Stimulated activated CD8-positive, alpha-beta memory T cell treated with anti-CD3 and anti-CD28 coated beads, Interleukin-7, amount 100 ng/mL, for 24 hours (primary cell): ENCODE data around the gene NENF.
A peak's percentile ranks its signal among the peaks of the same experiment; 100 is the strongest.
"Not testable (repeated sequence)": the region's sequence is repeated elsewhere in the genome, so short reads cannot be mapped to it uniquely, and the experiment has no call there.

ENCODE experiments used
- DNase-seq: peaks from one replicate; pipeline ENCODE4 v3.0.0-alpha.2; 2020; ENCODE audit warnings: low read depth

Gene NENF

DNA sequence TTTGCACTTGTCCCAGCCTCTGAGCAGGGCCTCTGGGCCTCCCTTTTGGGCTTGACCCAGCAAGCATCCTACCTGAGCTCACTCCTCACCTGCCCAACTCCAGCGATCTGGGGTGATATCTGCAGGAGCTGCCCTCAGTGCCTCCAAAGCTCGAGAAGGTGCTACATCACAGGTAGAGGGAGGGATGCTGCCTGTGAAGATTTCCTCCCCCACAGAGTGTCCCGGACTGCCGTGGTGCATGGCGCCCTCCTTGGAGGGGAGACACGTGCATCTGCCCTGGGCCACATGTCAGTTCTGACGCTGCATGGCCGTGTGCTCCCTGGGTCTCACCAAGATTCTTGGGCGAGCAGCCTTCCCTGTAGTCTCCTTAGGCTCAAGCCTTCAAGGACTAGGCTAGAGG lies 27.7 kb downstream of the NENF start:
- no peak for DNase-seq

DNA sequence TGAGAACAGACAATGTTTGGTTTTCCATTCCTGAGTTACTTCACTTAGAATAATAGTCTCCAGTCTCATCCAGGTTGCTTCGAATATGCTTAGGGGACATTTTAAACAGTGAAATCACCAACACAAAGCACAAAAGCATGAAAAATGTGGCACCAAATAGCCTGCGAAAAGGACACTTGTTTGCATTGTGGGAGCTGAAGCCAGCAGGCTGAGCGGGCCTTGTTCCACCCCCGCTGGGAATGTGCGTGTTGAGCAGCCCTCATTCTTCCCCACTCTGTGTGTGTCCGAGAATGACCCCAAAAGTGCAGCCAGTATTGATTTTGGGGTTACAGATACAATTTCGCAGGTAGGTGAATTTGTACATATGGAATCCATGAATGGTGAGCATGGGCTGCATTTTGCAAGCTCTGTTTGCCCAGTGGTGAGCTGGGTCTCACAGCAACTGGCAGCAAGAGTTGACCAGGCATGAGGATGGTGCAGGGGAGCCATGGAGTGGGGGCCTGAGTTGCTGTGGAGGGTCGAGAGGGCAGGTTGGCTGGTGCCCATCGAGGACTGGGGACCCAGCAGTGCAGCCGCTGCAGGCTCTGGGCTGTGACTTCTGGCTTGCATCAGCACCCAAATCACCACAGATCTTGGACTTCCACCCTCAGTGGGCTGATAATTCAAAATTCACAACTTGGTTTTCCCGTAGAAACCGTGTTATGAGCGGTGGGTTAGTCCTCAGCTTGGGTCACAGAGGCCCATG lies 29.4 kb downstream of the NENF start:
- DNase-seq = no peak

DNA sequence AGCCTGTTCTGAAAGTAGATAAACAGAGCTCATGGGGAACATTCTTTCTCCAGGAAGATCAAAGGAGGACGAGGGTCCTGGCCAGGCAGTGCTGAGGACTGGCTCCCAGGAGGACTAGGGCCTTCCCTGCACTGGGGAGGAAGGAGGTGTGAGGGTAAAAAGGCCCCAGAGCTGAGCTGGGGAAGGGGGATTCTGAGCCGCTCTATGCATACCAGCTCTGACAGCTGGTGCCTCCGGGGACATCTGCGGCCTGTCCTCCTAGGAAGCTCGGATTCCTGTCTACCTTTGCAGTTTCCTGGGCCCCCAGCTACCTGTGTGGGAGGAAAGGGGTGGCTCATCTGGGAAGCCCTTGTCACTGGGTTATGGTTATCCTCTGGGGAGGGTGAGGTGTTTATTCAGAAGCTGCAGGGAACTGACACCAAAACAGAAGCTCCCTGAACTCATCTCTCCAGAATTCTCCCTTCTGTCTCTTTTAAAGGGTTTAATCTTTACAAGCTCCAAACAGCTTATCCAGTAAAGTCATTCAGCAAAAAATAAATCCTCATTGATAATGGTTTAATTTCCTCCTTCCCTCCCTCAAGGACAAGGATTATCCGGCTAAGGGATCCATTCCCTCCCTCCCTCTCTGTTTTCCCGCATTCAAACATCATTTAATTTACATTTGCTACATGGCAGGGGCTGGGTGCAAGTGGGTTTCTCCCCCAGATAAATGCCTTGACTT lies 31.0 kb downstream of the NENF start:
- DNase-seq = no peak

DNA sequence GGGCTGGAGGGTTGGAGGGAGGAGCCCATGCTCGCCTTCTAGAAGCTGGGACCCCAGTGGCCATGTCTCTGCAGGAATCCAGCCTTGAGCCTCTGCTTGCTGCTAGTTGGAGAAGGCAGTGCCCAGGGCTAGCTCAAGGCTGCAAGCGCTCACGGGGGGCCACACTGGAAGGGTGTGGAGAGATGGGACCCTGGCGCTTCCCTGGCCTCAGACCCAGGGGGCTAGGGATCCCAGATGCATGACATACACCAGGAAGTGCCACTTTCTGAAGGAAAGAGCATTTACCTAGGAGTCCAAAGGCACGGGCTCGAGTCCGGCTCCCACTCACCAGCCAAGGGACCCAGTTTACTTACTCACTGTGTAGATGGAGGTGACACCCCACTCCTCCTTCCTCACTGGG lies 32.6 kb downstream of the NENF start:
- no peak for DNase-seq

DNA sequence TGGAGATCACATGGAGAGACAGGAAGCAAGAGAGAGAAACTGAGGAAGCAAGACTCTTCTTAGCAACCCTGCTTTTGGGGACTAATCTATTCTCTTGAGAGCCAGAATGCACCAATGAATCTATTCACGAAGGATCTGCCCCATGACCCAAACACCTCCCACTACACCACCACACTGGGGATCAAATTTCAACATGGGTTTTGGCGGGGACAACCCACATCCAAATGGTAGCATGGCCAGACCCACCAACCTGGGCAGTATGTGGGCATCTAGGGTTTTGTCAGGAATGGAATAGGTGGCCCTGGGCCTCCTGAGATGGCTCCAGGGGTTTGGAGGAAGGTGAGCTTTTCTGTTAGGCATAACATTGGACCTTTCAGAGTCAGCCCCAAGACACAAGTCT lies 33.7 kb downstream of the NENF start:
- DNase-seq = no peak

DNA sequence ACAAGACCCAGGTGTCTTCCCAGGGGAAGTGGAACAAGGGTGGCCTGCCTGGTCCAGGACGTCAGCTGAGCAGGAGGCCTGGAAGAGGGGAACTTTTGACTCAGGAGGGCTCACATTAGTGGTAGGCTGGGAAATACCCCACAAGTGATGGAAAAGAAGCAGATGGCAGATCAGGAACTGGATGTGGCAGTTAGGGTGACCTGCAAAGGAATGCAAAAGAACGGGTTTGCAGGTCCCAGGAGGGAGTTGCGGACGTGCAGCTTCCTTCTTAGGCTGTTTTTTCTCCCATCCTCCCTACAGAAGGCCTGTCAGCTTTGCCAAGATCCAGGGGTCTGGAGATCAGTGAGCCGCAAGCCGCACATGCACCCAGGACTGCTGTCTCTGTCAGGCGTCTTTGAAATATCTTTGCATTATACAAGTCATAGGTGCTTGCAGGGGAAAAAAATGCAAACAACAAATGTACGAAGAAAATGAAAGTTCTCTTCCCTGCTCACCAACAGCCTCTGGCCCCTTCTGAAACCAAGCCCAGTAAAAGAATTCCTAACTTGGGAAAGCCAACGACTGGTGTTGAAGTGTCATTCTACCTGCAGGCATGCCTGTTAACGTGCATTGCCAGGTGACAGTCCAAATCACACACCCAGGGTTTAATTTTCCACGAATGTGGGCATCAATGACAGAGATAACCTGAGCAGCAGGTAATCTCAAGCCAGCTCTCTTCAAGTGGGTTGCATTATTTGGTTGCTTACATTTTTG lies 34.4 kb downstream of the NENF start:
- DNase-seq = no peak

DNA sequence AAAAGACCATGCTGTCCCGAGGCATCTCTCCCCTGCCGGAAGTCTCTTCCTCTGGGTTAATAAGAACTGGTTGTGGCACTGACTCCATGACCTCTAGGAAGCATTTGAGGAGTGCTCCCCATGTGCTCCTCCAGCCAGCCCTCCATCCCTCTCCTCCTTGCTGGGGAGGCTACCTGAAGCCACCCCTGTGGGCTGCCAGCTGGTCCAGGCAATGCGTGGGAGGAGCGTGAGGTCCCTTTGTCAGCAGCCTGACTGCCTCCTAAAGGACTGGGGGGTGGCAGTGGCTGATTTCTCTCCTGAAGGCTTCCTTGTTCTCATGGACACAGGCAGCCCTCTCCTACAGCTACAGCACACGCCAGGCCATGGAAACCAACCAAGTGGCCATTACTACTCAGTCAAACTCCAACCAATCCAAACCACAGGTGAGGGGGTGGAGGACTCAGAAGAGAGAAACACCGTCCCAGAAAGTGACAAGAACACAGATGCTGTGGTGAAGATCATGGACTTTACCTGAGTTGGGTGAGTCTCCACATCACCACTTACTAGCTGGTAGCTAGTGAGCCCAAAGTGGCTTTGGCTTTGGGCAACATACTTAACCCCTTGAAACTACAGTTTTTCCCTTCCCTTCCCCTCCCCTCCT lies 35.2 kb downstream of the NENF start:
- no peak for DNase-seq

DNA sequence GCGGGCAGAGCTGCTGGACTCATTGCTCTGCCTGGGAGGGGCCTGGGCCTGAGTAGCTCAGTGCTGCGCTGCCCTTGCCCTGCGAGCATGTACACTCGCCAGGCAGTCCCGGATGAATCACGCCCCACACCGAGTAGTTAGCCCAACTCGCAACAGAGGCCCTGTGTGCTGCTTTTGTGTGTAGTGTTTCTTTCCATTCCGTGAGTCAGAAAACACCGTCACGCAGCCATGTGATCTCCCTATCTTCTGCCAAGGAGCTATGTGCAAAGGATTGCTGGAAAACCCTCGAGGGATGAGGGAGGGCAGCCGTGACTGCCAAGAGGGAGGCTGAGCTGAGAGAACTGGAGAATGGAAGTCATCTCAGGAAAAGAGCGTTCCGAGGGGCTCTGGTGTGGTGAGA lies 37.3 kb downstream of the NENF start:
- DNase-seq = no peak

DNA sequence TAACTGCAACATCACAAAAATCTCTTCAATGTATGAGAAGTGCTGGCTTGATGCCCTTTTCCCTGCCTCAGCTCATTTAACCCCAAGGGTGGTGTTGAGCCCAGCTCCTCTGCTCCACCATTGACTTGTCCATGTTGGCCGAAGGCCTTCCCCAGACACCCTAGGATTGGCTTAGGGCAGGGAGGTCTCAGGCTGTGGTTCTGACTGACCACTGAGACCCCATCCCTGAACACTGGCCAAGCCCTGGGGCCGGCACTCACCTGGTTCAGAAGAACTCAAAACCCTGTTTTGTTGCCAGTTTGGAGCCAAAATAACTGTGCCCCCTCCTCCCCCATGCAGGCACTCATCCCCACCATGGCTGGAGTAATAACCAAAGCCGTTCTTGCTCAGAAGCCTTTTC lies 38.6 kb downstream of the NENF start:
- DNase-seq = no peak

DNA sequence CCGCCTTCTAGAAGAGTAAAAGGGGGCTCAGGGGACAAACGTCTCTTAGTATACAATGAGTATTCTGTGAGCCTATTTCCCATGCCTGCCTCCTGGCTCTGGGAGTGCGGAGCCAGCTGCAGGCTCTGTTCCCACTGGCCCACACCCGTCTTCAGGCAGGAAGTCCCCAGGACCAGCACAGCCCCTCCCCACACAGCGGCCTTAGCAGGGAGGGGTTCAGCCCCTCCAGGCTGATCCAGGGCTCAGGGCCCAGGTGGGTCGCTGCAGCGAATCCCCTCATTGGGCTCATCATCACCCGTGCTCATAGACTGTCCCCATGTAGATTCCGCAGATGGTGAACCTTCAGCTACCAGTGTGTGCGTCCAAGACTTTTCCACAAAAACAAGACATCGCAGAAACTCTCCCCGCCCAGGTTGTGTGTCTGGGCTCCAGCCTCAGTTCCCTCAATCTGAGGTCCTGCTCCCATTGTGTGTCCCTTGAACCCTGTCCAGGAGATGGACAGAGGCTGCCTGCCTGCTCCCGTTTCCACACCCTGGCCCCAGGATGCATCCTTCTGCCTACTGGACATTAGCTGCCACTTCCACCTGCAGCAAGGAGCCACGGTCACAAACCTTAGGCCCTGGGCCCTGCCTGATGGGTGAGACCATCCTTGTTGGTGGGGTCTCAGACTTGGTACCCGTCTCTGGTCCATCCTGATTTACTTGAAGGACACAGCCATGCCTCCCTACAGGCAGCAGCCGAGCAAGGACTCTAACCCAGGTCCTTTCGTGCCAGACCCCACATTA lies 39.4 kb downstream of the NENF start:
- no peak for DNase-seq

DNA sequence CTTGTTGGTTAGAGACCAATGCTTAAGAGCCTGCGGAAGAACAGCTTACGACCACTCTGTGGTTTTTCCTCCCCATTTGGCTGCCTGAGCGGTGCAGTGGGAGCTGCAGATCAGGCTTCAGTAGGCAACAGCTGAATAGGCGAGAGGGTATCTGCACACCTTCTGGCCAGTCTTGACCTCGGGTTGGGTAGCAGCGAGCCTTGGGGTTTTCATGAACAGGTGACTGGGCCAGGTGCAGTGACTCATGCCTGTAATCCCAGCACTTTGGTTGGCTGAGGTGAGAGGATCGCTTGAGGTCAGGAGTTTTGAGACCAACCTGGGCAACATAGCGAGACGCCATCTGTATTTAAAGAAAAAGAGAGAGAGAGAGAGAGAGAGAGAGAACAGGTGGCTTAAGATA lies 41.0 kb downstream of the NENF start:
- no peak for DNase-seq

DNA sequence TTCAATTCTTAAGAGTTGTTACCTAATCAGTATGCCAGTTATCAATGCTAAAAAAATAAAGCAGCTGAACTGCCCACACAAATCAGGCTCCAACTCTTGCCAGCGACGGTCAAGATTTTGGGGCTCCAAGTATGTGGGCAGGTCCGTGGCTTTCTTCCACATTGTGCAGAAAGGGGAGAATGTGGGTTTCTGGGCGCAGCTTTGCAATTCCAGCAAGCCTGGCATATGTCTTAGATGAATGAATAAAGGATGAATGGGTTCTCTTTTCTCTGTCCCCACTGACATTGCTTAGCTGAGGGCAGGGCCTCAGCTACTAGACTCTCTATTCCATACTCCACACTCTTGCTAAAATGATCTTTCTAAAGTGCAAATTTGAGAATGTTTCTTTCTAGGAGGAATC lies 42.4 kb downstream of the NENF start:
- no peak for DNase-seq

DNA sequence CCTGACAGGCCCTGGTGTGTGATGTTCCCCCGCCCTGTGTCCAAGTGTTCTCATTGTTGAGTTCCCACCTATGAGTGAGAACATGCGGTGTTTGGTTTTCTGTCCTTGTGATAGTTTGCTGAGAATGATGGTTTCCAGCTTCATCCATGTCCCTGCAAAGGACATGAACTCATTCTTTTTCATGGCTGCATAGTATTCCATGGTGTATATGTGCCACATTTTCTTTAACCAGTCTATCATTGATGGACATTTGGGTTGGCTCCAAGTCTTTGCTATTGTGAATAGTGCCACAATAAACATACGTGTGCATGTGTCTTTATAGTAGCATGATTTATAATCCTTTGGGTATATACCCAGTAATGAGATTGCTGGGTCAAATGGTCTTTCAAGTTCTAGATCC lies 43.1 kb downstream of the NENF start:
- DNase-seq = not testable (repeated sequence)

DNA sequence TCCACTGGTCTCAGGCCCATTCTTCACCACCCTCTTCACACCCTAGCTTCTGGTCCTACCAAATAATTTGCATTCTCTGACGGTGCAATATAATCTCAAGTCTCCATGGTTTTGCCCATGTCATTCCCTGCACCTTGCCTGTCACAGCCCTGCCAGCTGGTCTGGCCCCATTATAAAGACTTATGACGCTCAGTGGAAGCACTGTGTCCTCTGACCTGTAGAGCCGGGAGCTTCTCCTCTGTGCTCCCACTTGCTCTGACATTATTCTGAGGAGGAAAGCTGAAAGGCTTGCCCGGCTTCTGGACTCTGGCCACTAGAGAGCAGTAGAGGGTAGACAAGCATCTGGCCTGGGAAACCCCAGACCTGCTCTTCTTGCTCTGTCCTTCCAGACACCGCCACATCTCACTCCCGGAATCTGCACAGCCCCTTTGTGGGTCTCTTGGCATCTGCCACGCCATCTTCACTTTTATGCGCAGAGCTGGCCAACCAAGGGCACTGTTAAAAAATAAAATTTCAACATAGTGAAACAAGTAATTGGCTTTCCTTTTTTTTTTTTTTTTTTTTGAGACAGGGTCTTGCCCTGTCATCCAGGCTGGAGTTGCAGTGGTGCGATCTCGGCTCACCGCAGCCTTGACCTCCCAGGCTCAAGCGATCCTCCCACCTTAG lies 44.4 kb downstream of the NENF start:
- peak; percentile 43 for DNase-seq

DNA sequence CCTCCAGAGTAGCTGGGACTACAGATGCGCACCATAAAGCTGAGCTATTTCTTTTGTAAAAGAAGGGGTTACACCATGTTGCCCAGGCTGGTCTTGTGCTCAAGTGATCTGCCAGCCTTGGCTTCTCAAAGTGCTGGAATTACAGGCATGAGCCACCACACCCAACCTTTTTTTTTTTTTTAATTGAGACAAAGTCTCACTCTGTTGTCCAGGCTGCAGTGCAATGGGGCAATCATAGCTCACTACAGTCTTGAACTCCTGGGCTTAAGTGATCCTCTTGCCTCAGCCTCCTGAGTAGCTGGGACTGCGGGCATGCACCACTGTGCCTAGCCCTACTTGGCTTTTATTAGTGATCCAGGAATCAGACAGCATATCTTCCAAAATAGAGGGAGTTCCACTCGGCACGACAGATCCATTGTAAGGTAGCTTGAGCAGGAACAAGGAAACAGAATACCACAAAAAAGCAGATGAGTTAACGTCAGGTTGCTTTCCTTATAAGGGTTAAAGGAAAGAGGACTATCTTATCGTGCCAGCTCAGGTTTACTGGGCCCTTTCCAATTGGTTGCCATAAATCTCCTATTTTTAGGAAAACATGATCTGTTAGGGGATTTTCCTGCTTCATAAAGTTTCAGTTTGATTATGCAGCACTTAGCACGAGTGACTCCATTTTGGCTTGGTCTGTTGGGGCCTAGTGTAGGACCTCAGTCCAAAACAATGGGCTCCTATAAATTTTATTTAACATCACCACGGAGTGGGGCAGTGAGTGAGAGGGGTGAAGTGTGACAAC lies 45.2 kb downstream of the NENF start:
- no peak for DNase-seq

DNA sequence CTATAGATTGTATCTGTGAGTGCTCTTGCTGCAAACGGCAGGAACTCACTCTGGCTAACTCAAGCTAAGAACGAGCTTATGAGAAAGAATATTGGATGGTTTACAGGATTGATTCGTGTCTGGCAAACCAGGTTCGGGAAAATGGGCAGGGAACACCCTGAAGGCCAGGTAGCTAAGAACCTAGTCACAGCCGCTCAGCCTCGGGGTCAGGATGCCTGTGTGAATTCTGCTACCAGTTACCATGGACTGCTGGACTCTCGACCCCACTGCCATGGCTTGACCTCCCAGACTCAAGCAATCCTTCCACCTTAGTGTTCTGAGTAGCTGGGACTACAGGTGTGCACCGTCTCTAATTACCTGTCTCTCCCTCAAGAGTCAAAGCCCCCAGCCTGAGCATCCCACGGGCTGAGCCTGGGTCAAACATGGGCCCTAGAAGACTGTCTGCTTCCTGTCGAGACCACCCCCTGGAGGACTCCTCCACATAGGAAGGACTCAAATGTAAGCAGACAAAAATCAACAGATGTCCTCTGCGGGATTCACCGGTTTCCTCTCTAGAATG lies 45.8 kb downstream of the NENF start:
- no peak for DNase-seq

DNA sequence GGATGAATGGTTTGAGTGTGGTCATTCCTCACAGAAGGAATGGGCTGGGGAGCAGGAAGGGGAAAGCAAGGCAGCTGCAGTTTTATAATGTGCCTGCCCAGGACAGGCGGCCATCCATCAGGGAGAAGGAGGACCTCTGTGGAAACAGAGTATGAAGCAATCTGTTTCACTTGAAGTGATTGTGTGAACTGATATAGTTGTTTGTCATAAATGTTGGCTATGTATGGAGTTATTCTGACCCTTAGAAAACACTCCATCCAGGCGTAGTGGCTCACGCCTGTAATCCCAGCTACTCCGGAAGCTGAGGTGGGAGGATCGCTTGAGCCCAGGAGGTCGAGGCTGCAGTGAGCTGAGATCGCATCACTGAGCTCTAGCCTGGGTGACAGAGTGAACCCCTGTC lies 46.5 kb downstream of the NENF start:
- no peak for DNase-seq

DNA sequence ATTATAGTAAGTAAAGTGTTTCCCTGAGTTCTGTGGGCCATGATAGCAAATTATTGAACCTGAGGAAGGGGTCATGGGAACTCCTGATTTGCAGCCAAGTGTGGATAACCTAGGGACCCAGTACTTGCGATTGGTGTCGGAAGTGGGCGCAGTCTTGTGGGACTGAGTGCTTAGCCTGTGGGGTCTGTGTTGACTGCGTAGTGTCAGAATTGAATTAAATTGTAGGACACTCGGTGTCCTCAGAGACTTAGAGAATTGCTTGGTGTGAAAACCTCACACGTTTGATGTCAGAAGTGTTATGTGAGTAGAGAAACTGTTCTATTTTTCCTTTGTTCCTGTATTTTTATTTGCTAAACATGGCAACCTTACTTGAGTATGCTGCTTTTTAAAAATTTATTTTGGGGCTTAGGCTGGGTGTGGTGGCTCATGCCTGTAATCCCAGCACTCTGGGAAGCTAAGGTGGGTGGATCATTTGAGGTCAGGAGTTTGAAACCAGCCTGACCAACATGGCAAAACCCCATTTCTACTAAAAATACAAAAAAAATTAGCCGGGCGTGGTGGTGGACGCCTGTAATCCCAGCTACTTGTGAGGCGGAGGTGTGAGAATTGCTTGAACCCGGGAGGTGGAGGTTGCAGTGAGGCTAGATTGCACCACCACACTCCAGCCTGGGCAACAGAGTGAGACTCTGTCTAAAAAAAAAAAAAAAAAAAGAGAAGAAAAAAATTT lies 48.2 kb downstream of the NENF start:
- DNase-seq = not testable (repeated sequence)

DNA sequence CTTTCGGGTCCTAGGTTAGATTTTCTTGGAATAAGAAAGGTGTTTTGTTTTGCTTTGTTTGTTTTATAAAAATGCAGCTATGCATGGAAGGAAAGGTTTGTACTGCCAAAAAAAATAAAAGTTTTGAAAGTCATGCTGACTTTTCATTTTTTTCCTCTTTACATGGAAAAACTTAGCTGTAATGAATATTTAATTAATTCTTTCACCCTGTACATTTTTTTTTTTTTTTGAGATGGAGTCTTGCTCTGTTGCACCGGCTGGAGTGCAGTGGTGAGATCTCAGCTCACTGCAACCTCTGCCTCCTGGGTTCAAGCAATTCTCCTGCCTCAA lies 48.7 kb downstream of the NENF start:
- DNase-seq = no peak
